Activated CD8-positive, alpha-beta memory T cell treated with anti-CD3 and anti-CD28 coated beads, Interleukin-2, amount 50 U/mL, for 48 hours (primary cell): ENCODE results near the gene CAMK1D.
A peak's percentile ranks its signal among the peaks of the same experiment; 100 is the strongest.

Experiments used
- DNase-seq: peaks from one replicate; pipeline ENCODE4 v3.0.0-alpha.2; 2020

CAMK1D gene

DNA sequence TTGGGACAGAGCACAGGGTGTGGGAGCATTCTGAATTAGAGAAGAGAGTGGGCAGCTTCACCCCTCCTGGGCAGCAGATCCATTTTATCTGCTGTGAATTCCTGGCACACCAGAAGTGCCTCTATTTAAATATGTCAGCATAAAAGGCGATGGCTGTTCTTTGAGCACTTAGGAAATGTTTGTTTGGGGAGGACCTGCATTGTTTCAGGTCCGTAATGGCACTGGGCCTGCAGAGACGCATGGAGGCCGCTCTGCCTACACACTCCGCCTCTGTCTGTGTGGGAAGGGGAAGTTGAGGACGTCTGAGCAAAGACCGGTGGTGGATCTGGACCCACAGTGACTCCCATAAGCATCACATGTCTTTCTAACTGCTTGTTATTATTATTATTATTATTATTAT, 253.2 kb downstream of the CAMK1D start:
- DNase-seq: no peak

DNA sequence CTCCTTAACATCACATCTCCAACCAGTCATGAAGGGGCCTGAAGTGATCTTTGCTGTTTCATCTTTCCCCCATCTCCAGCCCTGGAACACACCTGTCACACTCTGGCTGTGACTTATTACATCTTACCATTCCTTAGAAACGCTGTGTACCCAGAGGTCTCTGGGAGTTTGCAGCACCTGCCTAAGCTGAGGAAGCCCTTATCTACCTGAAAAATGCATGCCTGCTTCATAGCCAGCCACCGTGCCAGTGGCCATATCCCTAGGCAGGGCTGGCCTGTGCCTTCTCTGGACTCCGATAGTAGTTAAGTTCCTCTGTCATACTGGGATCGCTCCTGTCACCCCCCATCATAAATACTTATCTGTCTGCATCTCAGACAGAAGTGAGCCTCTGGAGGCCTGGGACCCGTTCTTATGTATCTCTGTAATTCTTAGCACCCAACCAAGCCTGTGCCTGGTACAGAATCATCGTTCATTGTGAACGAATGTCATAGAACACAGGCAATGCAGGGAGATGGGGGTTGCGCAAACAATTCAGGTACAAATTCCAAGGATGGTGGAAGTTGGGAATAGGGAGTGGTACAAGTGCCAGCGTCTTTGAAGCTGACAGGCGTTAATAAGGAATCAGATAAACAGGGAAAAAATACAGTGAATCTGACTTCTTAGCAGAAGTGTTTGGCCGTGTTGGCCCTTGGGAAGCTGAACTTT, 254.6 kb downstream of the CAMK1D start:
- no peak for DNase-seq

DNA sequence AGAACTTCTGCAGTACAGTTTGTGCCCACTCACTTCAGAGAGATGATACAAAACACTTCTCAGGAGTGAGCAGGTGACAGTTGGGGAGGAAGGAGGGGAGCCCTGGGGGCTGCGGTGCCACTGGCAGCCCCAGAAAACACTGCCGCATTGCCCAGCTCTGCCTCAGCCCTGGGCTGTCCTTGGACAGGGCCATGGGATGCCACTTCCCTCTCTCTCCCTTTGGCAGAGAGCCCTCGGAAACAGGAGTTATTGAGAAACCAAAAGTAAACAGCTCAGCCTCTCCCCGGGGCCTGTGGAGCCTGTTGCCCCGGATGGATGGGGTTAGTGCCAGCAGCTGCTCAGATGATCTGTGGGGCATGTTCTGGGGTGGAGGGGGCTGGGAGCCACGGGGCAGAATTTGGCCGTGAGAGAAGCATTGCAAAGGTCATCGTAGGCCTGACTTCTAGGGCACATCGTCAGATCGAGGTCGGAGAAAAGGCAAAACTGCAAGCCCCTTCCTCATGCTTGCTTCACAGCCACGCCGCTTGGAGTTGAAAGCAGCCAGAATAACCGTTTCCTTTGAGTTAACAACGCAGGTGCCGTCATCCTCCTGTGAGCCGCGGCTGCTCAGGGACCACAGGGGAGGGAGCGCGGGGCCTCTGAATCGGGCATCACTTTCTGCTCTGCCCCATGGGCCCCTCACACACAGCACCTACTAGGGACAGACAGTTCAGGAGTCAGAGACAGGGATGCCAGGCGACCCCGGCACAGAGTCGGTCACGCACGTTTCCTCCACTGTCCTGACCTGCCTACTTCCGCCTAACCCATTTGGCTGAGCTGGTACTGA, 256.4 kb downstream of the CAMK1D start:
- DNase-seq: peak; percentile 78

GRCh38 chr10:12606461-12606860, 257.1 kb downstream of the CAMK1D start:
- DNase-seq: no peak

GRCh38 chr10:12608761-12609160, 259.4 kb downstream of the CAMK1D start:
- no peak for DNase-seq

- DNase-seq: no peak
Observed at GRCh38 chr10:12609435-12609834, 260.1 kb downstream of the CAMK1D start.

DNA sequence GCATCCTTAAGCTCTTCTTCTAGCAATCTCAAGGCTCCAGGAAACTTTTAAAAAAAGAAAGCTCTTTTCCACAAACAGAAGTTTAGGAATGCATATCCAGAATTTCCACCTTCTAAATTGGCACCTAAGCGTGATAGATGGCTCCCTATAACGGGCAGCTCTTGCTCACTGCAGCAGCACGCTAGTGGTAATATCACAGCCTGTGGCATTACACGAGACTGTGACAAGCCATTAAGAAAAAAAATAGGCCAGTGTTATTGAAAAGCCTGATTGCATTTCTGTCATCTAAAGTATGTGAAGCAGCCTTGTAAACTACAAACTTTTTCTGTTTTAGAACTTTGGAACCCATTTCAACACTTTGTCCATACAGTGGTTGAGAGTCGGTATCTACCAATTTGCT, 263.8 kb downstream of the CAMK1D start:
- no peak for DNase-seq

GRCh38 chr10:12614177-12614995, 265.0 kb downstream of the CAMK1D start:
- no peak for DNase-seq

DNA sequence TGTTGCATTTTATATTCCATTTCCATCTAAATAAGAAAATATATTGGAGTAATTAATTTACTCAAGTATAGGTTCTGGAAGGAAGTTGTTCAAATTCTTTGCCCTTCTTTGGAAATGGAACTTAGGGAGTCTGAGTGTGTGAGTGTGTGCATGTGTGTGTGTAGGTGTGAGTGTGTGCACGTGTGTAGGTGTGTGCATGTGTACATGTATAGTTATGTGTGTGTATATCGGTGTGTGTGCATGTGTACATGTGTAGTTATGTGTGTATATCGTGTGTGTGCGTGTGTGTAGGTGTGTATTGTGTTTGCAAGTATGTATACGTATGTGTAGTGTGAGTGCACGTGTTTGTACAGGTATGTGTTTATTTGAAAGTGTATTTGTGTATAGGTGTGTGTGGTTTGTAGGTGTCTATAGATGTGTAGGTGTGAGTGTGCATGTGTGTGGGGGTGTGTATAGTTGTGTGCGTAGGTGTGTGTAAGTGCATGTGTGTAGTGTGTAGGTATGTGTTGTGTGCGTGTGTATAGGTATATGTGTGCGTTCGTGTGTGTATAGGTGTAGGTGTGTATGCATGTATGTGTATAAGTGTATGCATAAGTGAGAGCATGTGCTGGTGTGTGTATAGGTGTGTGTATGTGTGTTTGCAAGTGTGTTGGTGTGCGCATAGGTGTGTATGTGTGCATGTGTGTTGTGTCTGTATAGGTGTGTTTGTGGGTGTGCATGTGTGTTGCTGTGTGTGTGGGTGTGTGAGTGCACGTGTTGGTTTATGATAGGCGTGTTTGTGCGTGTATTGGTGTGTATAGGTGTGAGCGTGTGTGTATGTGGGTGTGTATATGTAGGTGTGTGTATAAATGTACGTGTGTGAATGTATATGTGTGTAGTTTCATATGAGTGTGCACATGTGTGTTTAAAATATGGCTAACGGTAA, 266.2 kb downstream of the CAMK1D start:
- no peak for DNase-seq

DNA sequence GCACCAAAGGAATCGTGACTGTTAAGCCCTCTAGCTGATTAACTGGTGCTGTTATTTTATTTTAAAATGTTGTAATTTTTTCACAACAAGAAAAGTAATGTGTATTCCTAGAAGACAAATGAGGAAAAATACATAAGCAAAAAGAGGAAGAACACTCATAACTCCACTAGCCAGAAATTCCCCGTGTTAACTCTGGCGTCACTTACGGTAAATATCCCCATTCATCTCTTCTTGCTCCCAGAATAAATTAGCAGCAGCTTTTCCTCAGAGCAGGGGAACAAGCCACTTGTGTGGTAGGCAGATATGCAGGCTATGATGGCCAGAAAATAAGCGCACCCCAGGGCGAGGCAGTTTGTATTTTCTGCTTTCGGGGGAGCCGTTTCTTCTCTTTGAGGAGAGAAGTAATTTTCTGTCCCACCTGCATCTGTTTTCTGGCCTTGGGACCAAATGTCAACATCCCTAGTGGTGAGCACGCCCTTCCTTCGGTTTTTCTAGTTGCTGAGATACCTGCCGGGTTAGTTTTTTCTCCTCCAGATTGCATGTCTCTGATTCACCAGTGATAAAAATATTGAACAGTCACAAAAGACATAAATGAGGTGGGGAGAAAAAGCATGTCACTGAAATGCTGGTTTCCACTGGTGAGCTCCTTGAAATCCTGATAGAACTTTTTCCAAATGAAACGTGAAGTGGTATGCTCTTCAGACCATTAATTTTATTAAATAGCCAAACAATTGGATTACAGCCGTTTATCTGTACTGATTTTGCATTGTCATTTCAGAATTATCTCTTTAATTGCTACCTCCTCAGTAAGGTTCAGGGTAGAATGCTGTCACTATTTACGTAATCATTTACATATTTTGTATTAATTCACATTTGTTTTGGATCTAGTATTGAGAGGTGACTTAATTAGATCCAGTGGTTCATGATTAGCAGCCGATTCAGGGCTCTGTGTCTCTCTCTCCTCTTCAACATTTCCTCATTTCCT, 268.1 kb downstream of the CAMK1D start:
- no peak for DNase-seq

GRCh38 chr10:12622016-12622415, 272.7 kb downstream of the CAMK1D start:
- no peak for DNase-seq

DNA sequence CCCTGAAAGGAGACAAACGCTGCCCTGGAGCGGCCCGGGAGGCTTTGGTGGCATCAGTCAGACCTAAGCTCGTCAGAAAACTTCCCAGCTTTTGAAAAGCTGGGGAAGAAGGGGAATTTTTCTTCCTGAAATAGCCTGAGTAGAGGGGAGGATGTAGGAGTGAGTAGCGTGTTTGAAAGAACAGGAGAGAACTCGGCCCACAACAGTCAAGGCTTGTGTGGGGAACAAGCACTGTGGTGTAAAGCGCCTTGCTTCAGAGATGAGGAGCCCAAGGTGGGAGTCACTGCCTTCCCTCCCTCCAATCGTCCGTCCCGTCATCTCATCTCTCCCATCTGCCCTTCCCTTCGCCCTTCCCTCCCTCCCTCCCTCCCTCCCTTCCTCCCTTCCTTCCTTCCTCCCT, 273.3 kb downstream of the CAMK1D start:
- no peak for DNase-seq

DNA sequence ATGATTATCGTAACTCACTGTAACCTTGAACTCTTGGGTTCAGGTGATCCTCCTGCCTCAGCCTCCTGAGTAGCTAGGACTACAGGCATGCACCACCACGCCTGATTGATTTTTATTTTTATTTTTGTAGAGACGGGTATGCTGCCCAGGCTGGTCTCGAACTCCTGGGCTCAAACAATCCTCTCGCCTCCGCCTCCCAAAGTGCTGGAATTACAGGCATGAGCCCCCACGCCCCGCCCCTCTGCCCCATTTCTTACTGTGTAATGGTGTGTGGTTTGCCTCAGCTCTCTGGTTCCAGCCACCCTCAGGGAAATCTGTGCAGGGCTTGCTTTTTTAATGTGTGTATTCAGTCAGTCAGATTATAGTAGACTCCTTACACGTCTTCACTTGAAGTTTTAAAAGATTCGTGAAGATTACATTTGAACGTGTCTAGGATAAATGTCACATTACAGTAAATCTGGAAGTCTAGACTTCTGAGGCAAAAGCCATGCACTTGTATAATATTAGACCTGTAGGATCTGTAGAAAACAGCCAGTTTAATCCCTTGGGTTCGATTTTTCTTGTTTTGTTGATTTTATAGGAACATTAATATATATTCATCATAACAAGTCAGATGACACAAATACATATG, 276.2 kb downstream of the CAMK1D start:
- no peak for DNase-seq

- DNase-seq: no peak
Observed at GRCh38 chr10:12628153-12628552, 278.8 kb downstream of the CAMK1D start.

DNA sequence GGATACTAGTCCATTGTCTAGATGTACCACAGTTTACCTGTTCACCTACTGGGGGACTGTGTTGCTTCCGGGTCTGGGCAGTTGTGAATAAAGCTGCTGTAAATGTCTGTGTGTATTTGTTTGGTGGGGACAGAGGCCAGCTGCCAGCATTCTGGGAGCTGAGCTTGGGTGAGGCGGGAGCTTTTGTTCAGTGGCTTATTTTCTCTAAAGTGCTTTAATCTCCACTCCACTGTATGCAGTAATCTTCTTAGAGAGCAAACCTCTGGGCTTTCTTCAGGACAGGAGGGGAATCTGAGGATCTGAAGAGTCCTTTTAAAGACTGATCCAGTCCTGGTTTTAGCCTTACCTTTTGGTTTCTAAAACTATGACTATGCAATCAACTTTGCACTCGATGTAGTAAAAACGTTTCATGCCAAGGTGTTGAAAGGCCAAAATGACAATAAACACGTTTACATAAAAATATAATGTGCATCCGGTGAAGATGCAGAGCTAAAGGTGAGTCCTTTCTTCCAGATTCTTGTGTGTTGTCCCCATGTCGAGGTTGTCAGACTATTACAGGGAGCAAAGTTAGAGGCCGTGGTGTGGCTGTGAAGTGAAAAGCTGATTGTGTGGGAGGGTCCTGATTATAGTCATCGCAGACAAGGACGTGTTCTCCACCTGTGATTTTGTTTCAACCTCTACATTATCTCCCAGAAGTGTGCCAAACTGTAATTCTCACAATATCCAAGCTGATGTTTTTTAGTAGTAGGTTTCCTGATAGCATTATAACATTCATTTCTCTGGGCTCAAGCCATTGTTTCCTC, 279.8 kb downstream of the CAMK1D start:
- DNase-seq: no peak

DNA sequence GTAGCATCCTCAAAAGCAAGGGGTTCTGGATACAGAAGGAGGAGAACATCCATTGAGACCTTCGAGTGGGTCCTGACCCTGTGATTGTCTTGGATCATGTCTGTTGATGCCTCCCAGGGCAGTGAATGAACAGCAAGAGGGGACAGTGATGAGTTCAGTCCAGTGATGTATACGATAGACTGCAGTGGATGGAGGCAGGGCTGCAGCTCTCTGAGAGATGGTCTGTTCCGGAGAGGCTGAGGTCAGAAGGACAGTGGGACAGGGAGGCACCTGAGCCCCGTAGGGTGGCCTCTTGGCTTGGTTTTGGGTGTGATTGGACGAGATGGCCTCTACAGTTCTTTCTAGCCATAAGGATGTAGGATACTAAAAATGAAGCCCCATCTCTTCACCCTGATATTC, 280.4 kb downstream of the CAMK1D start:
- DNase-seq: peak; percentile 41

DNA sequence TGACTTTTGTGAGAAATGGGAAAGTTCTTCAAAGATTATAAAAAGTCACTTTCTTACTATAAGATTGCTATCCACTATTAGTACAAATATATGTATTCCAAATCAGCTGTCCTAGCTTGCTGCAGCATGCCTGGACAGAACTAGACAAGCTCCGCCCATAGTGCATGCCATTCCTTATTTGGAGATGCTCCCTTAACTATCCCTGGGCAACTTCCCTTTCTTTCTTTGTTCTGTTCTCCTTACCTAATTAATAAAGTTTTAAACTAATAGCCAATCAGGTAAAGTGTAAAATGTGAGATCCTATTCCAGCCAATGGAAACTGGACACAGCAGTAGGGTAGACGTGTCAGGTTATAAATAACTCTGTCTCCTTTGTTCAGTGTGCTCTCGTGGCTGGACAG, 281.9 kb downstream of the CAMK1D start:
- DNase-seq: no peak

DNA sequence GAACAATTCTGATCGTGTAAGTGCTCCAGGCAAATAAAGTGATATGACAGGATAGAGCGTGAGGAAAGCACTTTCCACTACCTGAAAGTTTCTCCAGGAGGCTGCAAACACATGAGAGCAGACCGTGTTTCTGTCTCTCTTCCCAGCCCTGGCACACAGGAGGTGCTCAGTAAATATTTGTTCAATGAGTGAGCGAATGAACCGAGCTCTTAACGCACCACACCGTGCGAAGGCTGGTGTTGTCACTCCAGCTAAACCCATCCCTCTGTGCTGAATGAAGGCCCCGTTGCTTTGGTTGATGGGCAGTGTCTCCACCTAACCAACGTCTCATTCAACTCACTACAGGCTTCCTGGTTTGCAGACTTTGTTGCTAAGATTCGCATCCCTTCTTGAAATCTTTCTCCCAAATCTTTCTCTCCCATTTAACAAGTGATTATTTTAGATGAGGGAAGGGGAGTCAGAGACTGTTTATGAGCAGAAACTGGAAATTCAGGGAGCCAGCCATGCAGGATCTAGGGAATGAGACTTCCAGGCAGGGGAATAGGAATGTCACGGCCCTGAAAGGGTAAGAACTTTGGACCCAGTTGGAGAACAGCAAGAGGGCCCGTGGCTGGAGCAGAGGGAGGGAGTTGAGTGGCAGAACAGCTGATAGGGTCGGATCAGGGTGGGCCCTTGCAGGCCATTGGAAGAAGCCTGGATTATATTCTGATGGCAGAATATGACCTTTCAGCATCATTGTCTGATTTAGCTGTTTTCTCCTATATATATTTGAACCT, 282.6 kb downstream of the CAMK1D start:
- DNase-seq: no peak
